ENCODE results near the gene ULK4.

The ULK4 gene

GRCh38 chr3:41320953-41321641, 640.8 kb downstream of the ULK4 start:
- H3K9me3 ChIP-seq (ENCODE audit: insufficient read depth, low read length): no peaks in the 10 kb centered on the region
- H2AFZ ChIP-seq (ENCODE audit: low read depth, low read length, severe bottlenecking): no peak overlapping the region
- H3F3A ChIP-seq (ENCODE audit: insufficient read depth): no peaks in the 10 kb centered on the region
- no peak overlapping the region for H3K27ac ChIP-seq (ENCODE audit: low read depth, low read length)
- no peaks in the 10 kb centered on the region for H3K9me2 ChIP-seq (replicated peaks; ENCODE audit: insufficient read depth, low read length)
- no peaks in the 10 kb centered on the region for H3K79me2 ChIP-seq (ENCODE audit: insufficient read depth, low read length)
- H3K36me3 ChIP-seq (ENCODE audit: low read length): no peaks in the 10 kb centered on the region
- no peaks in the 10 kb centered on the region for H3K27me3 ChIP-seq (ENCODE audit: low read length)
- H3K4me3 ChIP-seq (ENCODE audit: insufficient read depth, low read length, poor library complexity, severe bottlenecking): no peak overlapping the region
- no peaks in the 10 kb centered on the region for H4K20me1 ChIP-seq (ENCODE audit: low read depth, low read length)
- TF ChIP-seq EZH2phosphoT487 (conservative IDR thresholded peaks at IDR 0.05; ENCODE audit: low read length) (no peak), CTCF (IDR thresholded peaks at IDR 0.05; ENCODE audit: insufficient read depth, low read length, poor library complexity, severe bottlenecking) (no peak)
- no peak overlapping the region for H3K9ac ChIP-seq (ENCODE audit: low read length)
- no peak overlapping the region for H3K4me2 ChIP-seq (ENCODE audit: low read depth, low read length, poor library complexity, severe bottlenecking)

GRCh38 chr3:41318520-41318919, 643.4 kb downstream of the ULK4 start:
- H2AFZ ChIP-seq (ENCODE audit: low read depth, low read length, severe bottlenecking): no peak overlapping the region
- H3K4me2 ChIP-seq (ENCODE audit: low read depth, low read length, poor library complexity, severe bottlenecking): no peak overlapping the region
- H3K36me3 ChIP-seq (ENCODE audit: low read length): no peaks in the 10 kb centered on the region
- H3K9ac ChIP-seq (ENCODE audit: low read length): no peak overlapping the region
- H3K27ac ChIP-seq (ENCODE audit: low read depth, low read length): no peak overlapping the region
- TF ChIP-seq EZH2phosphoT487 (conservative IDR thresholded peaks at IDR 0.05; ENCODE audit: low read length): no peak
- TF ChIP-seq CTCF (IDR thresholded peaks at IDR 0.05; ENCODE audit: insufficient read depth, low read length, poor library complexity, severe bottlenecking): no peak
- no peaks in the 10 kb centered on the region for H3K9me2 ChIP-seq (replicated peaks; ENCODE audit: insufficient read depth, low read length)
- no peaks in the 10 kb centered on the region for H3K9me3 ChIP-seq (ENCODE audit: insufficient read depth, low read length)
- H3K27me3 ChIP-seq (ENCODE audit: low read length): no peaks in the 10 kb centered on the region
- no peaks in the 10 kb centered on the region for H4K20me1 ChIP-seq (ENCODE audit: low read depth, low read length)
- H3K4me3 ChIP-seq (ENCODE audit: insufficient read depth, low read length, poor library complexity, severe bottlenecking): no peak overlapping the region
- no peaks in the 10 kb centered on the region for H3K79me2 ChIP-seq (ENCODE audit: insufficient read depth, low read length)
- no peaks in the 10 kb centered on the region for H3F3A ChIP-seq (ENCODE audit: insufficient read depth)

GRCh38 chr3:41317718-41318117, 644.2 kb downstream of the ULK4 start:
- Histone ChIP-seq H3K27ac (ENCODE audit: low read depth, low read length) (no peak overlapping the region), H3K9me3 (ENCODE audit: insufficient read depth, low read length) (no peaks in the 10 kb centered on the region), H3K4me2 (ENCODE audit: low read depth, low read length, poor library complexity, severe bottlenecking) (no peak overlapping the region), H3K36me3 (ENCODE audit: low read length) (no peaks in the 10 kb centered on the region), H3F3A (ENCODE audit: insufficient read depth) (no peaks in the 10 kb centered on the region), H4K20me1 (ENCODE audit: low read depth, low read length) (no peaks in the 10 kb centered on the region), H3K27me3 (ENCODE audit: low read length) (no peaks in the 10 kb centered on the region), H3K79me2 (ENCODE audit: insufficient read depth, low read length) (no peaks in the 10 kb centered on the region), H3K9ac (ENCODE audit: low read length) (no peak overlapping the region), H2AFZ (ENCODE audit: low read depth, low read length, severe bottlenecking) (no peak overlapping the region), H3K9me2 (replicated peaks; ENCODE audit: insufficient read depth, low read length) (no peaks in the 10 kb centered on the region), H3K4me3 (ENCODE audit: insufficient read depth, low read length, poor library complexity, severe bottlenecking) (no peak overlapping the region)
- TF ChIP-seq CTCF (IDR thresholded peaks at IDR 0.05; ENCODE audit: insufficient read depth, low read length, poor library complexity, severe bottlenecking): no peak

All from SU-DHL-6 (cell line).